ENCODE data around the gene P4HA1. TPM values are rescaled to one million over a fixed set of nuclear protein-coding genes. Genes with fewer than 3 reads are reported as not detected.

P4HA1 gene
- total and polyA plus RNA-seq, 8 donors, result 9.4 to 68.3 (median 19.2) TPM

- no peaks in the 10 kb centered on the region for H3K9me3 ChIP-seq
- peaks cover 0 to 35% (median 28%) of the 10 kb centered on the region in 4 donors for H3K36me3 ChIP-seq
- peak overlapping the region; percentile 56 to 85 (median 76) for H3K27ac ChIP-seq
- TF ChIP-seq POLR2AphosphoS5 (IDR thresholded peaks at IDR 0.05) (peak in 2 of 3 donors; percentile 26 to 48), POLR2A (IDR thresholded peaks at IDR 0.05) (no peak), EP300 (IDR thresholded peaks at IDR 0.05) (no peak)
- H3K4me1 ChIP-seq, result peaks cover 0 to 22% (median 13%) of the 10 kb centered on the region in 4 donors
- intact Hi-C loops (cut with DNase I; ENCODE audit: low total_unique reads), result no loop called here
- WGBS, 5 donors, result 26 to 52% (median 36%) methylated on average over 6 of the region's 6 CpGs
- peak; percentile 40 to 87 for DNase-seq
- H3K4me3 ChIP-seq, result peak overlapping the region in 1 of 4 donors; percentile 4
- H3K27me3 ChIP-seq, result no peaks in the 10 kb centered on the region
Observed at GRCh38 chr10:73076360-73077183, 20.1 kb downstream of the P4HA1 start.

GRCh38 chr10:73075829-73076228 lies 20.8 kb downstream of the P4HA1 start:
- Histone ChIP-seq H3K27ac (peak overlapping the region in 2 of 5 donors; percentile 78 to 85), H3K9me3 (no peaks in the 10 kb centered on the region), H3K27me3 (no peaks in the 10 kb centered on the region), H3K4me1 (peaks cover 0 to 22% (median 13%) of the 10 kb centered on the region in 4 donors), H3K36me3 (peaks cover 0 to 43% (median 35%) of the 10 kb centered on the region in 4 donors), H3K4me3 (no peak overlapping the region)
- DNase-seq, result no peak
- 79 to 97% (median 96%) methylated on average over 3 of the region's 3 CpGs for WGBS, 5 donors
- intact Hi-C loops (cut with DNase I; ENCODE audit: low total_unique reads), result no loop called here
- TF ChIP-seq EP300 (IDR thresholded peaks at IDR 0.05), result no peak
- TF ChIP-seq POLR2A (IDR thresholded peaks at IDR 0.05), result no peak
- no peak for TF ChIP-seq CTCF (IDR thresholded peaks at IDR 0.05)
- no peak for TF ChIP-seq POLR2AphosphoS5 (IDR thresholded peaks at IDR 0.05)

- Histone ChIP-seq H3K27ac (no peak overlapping the region), H3K36me3 (peaks cover 0 to 58% (median 48%) of the 10 kb centered on the region in 4 donors), H3K27me3 (no peaks in the 10 kb centered on the region), H3K4me3 (no peak overlapping the region), H3K4me1 (peaks cover 0 to 22% (median 13%) of the 10 kb centered on the region in 4 donors), H3K9me3 (no peaks in the 10 kb centered on the region)
- TF ChIP-seq POLR2AphosphoS5 (IDR thresholded peaks at IDR 0.05), result no peak
- TF ChIP-seq POLR2A (IDR thresholded peaks at IDR 0.05), result no peak
- TF ChIP-seq EP300 (IDR thresholded peaks at IDR 0.05), result no peak
- no peak for TF ChIP-seq CTCF (IDR thresholded peaks at IDR 0.05)
- intact Hi-C loops (cut with DNase I; ENCODE audit: low total_unique reads), result no loop called here
- DNase-seq, result no peak
Observed at GRCh38 chr10:73073627-73074026, 23.0 kb downstream of the P4HA1 start.

- intact Hi-C loops (cut with DNase I; ENCODE audit: low total_unique reads), result no loop called here
- no peak for TF ChIP-seq POLR2A (IDR thresholded peaks at IDR 0.05)
- no peak for TF ChIP-seq CTCF (IDR thresholded peaks at IDR 0.05)
- no peak for TF ChIP-seq EP300 (IDR thresholded peaks at IDR 0.05)
- no peak for TF ChIP-seq POLR2AphosphoS5 (IDR thresholded peaks at IDR 0.05)
- peaks cover 0 to 78% (median 69%) of the 10 kb centered on the region in 4 donors for H3K36me3 ChIP-seq
- no peaks in the 10 kb centered on the region for H3K27me3 ChIP-seq
- no peaks in the 10 kb centered on the region for H3K9me3 ChIP-seq
- H3K27ac ChIP-seq, result no peak overlapping the region
- WGBS, 5 donors, result 70 to 90% (median 74%) methylated on average over 1 of the region's 1 CpG
- DNase-seq, result no peak
- peaks cover 0 to 13% (median 0%) of the 10 kb centered on the region in 4 donors for H3K4me1 ChIP-seq
- H3K4me3 ChIP-seq, result no peak overlapping the region
Observed at GRCh38 chr10:73065441-73065840, 31.2 kb downstream of the P4HA1 start.

All from stomach (tissue), 9 donors.